ENCODE measurements around the gene EHMT1. TPM values are rescaled to one million over a fixed set of nuclear protein-coding genes. Genes with fewer than 3 reads are reported as not detected.

The EHMT1 gene
- total and polyA plus RNA-seq, 9 of the 15 experiments (the other 6 are each of a cell fraction or from before 2014, with no cell fraction given), result 2.2 to 76.0 (median 36.4) TPM

GRCh38 chr9:137663584-137663983 is 44.8 kb downstream of the EHMT1 start:
- ATAC-seq (no peak), FAIRE-seq (no peak), DNase-seq (ENCODE audit: extremely low read depth in 1 of 4, low spot score in 3 of 4) (no peak)
- Histone ChIP-seq H3K9me3 (replicated peaks; ENCODE audit: control insufficient read depth, insufficient read depth, low read depth, low read length) (no peaks in the 10 kb centered on the region), H3K4me3 (no peak overlapping the region), H3K79me2 (ENCODE audit: control insufficient read depth, insufficient read depth, low read length) (peaks cover 84% of the 10 kb centered on the region), H4K20me1 (replicated peaks; ENCODE audit: control insufficient read depth, insufficient read depth, low read length) (0 out of 2 replicates have a peak, but pooled peaks cover 5% of the 10 kb centered on the region), H3K9me1 (ENCODE audit: control insufficient read depth, insufficient read depth, low read length) (peaks cover 2% of the 10 kb centered on the region), H3K27ac (ENCODE audit: extremely low read depth, low read depth, low read length) (no peak overlapping the region), H2AFZ (ENCODE audit: low read depth, low read length) (no peak overlapping the region), H3K27me3 (ENCODE audit: control insufficient read depth in 2 of 2, insufficient read depth in 2 of 2, low read length in 2 of 2) (no peaks in the 10 kb centered on the region), H3K4me1 (replicated peaks in 1 of 2; ENCODE audit: control insufficient read depth in 2 of 2, insufficient read depth in 2 of 2, low read length in 2 of 2) (peaks cover 0 to 12% of the 10 kb centered on the region in 2 experiments; a peak in 3 of 5 replicates), H3K4me2 (ENCODE audit: insufficient read depth, low read length) (no peak overlapping the region), H3K36me3 (ENCODE audit: control insufficient read depth, insufficient read depth, low read length) (peaks cover 8% of the 10 kb centered on the region; the same call in 1 of the 3 replicates), H3K9ac (ENCODE audit: insufficient read depth in 1 of 2, low read depth in 2 of 2, low read length in 2 of 2) (no peak overlapping the region)
- BruUV-seq (replicated peaks), result no TSS peak
- CTCF ChIA-PET (ENCODE audit: low intra/inter-chr PET ratio), result no interaction called here
- in situ Hi-C loops (cut with MboI) (no loop called here), intact Hi-C loops (cut with micrococcal nuclease) (no loop called here)
- POLR2A ChIA-PET, result interaction anchor here (0.7 kb wide), 1 partner anchor 16 kb away, joined by 3 read pairs; no protein-coding TSS in a partner anchor
- WGBS (ENCODE audit: insufficient coverage, low coverage, missing lambda C conversion rate), result 93% methylated on average over 4 of the region's 4 CpGs
- TF ChIP-seq, protein P1, sequence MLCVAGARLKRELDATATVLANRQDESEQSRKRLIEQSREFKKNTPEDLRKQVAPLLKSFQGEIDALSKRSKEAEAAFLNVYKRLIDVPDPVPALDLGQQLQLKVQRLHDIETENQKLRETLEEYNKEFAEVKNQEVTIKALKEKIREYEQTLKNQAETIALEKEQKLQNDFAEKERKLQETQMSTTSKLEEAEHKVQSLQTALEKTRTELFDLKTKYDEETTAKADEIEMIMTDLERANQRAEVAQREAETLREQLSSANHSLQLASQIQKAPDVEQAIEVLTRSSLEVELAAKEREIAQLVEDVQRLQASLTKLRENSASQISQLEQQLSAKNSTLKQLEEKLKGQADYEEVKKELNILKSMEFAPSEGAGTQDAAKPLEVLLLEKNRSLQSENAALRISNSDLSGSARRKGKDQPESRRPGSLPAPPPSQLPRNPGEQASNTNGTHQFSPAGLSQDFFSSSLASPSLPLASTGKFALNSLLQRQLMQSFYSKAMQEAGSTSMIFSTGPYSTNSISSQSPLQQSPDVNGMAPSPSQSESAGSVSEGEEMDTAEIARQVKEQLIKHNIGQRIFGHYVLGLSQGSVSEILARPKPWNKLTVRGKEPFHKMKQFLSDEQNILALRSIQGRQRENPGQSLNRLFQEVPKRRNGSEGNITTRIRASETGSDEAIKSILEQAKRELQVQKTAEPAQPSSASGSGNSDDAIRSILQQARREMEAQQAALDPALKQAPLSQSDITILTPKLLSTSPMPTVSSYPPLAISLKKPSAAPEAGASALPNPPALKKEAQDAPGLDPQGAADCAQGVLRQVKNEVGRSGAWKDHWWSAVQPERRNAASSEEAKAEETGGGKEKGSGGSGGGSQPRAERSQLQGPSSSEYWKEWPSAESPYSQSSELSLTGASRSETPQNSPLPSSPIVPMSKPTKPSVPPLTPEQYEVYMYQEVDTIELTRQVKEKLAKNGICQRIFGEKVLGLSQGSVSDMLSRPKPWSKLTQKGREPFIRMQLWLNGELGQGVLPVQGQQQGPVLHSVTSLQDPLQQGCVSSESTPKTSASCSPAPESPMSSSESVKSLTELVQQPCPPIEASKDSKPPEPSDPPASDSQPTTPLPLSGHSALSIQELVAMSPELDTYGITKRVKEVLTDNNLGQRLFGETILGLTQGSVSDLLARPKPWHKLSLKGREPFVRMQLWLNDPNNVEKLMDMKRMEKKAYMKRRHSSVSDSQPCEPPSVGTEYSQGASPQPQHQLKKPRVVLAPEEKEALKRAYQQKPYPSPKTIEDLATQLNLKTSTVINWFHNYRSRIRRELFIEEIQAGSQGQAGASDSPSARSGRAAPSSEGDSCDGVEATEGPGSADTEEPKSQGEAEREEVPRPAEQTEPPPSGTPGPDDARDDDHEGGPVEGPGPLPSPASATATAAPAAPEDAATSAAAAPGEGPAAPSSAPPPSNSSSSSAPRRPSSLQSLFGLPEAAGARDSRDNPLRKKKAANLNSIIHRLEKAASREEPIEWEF (CRISPR knock-in tag; IDR thresholded peaks at IDR 0.05), result no peak
- no peak for TF ChIP-seq ZNF75A (CRISPR knock-in tag; IDR thresholded peaks at IDR 0.05)
- no peak for TF ChIP-seq CAMTA2 (CRISPR knock-in tag; conservative IDR thresholded peaks at IDR 0.05)
